K562 (cell line): ENCODE measurements around the gene ST3GAL3. TPM values are rescaled to one million over a fixed set of nuclear protein-coding genes. Genes with fewer than 3 reads are reported as not detected.

Experiments used
- ATAC-seq: fragments of 200-7000 bp; cut with Tn5 transposase; 3 replicates; pipeline ENCODE4 v1.9.1; 2020; ENCODE audit warnings: moderate library complexity
- BruUV-seq: library from RNA; stranded (reverse); fragments of 400-500 nt; replicated peaks from 2 replicates; lab custom pipeline; 2021; lab: Mats Ljungman, UMichigan
- CTCF ChIA-PET: fragments of 300-600 bp; formaldehyde crosslinking; extraction: SDS; loops from one replicate; lab custom pipeline; 2021; ENCODE audit warnings: low intra/inter-chr PET ratio; lab: Yijun Ruan, JAX
- POLR2A ChIA-PET: fragments of 300-600, 350-650 bp; sonication (Branson Sonifier 250); formaldehyde crosslinking; extraction: SDS; loops from one replicate; lab custom pipeline; 2021; ENCODE audit warnings: antibody characterized with exemption, inconsistent platforms; lab: Yijun Ruan, JAX
- DNase-seq, 4 experiments: peaks; one replicate each; pipeline versions ENCODE4 v3.0.0 to v3.0.0-alpha.2; 2011 to 2018; ENCODE audit warnings: low spot score in 3 of 4, mixed read lengths in 3 of 4; ENCODE audit errors: extremely low read depth in 1 of 4
- FAIRE-seq: peaks from 2 replicates; lab custom pipeline; 2011; peaks lifted over from hg19 to GRCh38; lab: Jason Lieb, UNC
- H2AFZ ChIP-seq: 2 replicates; pipeline ENCODE4 v1.6.0; 2011; ENCODE audit warnings: low read depth, low read length, control low read depth, inconsistent platforms
- H3K27ac ChIP-seq: fragments of 200-600 bp; 3 replicates; pipeline ENCODE4 v1.8.0; 2011; ENCODE audit warnings: low read depth, mild to moderate bottlenecking, control low read depth, inconsistent platforms, low read length, moderate library complexity, mixed read lengths; ENCODE audit errors: extremely low read depth
- H3K27me3 ChIP-seq, 2 experiments: fragments of 300-600 bp in 1 of 2; 2 replicates in 1 of 2; 3 replicates in 1 of 2; pipeline versions ENCODE4 v1.6.0 to v1.8.0; 2011; ENCODE audit warnings: inconsistent platforms in 2 of 2, low read length in 2 of 2, mild to moderate bottlenecking in 1 of 2, mixed read lengths in 1 of 2, moderate library complexity in 1 of 2; ENCODE audit not compliant: control insufficient read depth in 2 of 2, insufficient read depth in 2 of 2
- H3K36me3 ChIP-seq: fragments of 300-600 bp; 3 replicates; pipeline ENCODE4 v1.8.0; 2011; ENCODE audit warnings: mild to moderate bottlenecking, low read length, inconsistent platforms; ENCODE audit not compliant: control insufficient read depth, insufficient read depth
- H3K4me1 ChIP-seq, 2 experiments: fragments of 200-600 bp in 1 of 2; replicated peaks in 1 of 2; 2 replicates in 1 of 2; 3 replicates in 1 of 2; pipeline versions ENCODE4 v1.5.1 to v1.8.0; 2011; ENCODE audit warnings: inconsistent platforms in 2 of 2, low read length in 2 of 2, mild to moderate bottlenecking in 1 of 2, mixed read lengths in 1 of 2, moderate library complexity in 1 of 2; ENCODE audit not compliant: control insufficient read depth in 2 of 2, insufficient read depth in 2 of 2
- H3K4me2 ChIP-seq: 2 replicates; pipeline ENCODE4 v1.6.1; 2011; ENCODE audit warnings: low read length, control low read depth, inconsistent platforms, mixed read lengths; ENCODE audit not compliant: insufficient read depth
- H3K4me3 ChIP-seq: fragments of 200-600 bp; sonication (generic), shearing (Covaris generic); 2 replicates; pipeline ENCODE4 v1.5.1; 2016; ENCODE audit warnings: control low read depth, inconsistent platforms
- H3K79me2 ChIP-seq: fragments of 200-600 bp; 3 replicates; pipeline ENCODE4 v1.8.0; 2011; ENCODE audit warnings: low read length, inconsistent platforms; ENCODE audit not compliant: control insufficient read depth, insufficient read depth
- H3K9ac ChIP-seq, 2 experiments: 2 replicates each; pipeline versions ENCODE4 v1.6.0 to v1.6.1; 2011; ENCODE audit warnings: low read depth in 2 of 2, low read length in 2 of 2, control low read depth in 1 of 2, inconsistent platforms in 1 of 2, mild to moderate bottlenecking in 1 of 2, mixed read lengths in 1 of 2; ENCODE audit not compliant: insufficient read depth in 1 of 2
- H3K9me1 ChIP-seq: one replicate; pipeline ENCODE4 v1.6.0; 2011; ENCODE audit warnings: inconsistent platforms, mild to moderate bottlenecking, low read length, moderate library complexity; ENCODE audit not compliant: control insufficient read depth, insufficient read depth
- H3K9me3 ChIP-seq: replicated peaks from 2 replicates; pipeline ENCODE4 v1.5.1; 2011; ENCODE audit warnings: low read depth, low read length, inconsistent platforms; ENCODE audit not compliant: control insufficient read depth, insufficient read depth
- H4K20me1 ChIP-seq: replicated peaks from 2 replicates; pipeline ENCODE4 v1.6.1; 2011; ENCODE audit warnings: low read length, inconsistent platforms, mixed read lengths; ENCODE audit not compliant: control insufficient read depth, insufficient read depth
- CLOCK ChIP-seq: fragments of 250-450 bp; sonication (Bioruptor Pico); IDR thresholded peaks from 2 replicates; pipeline ENCODE4 v1.4.0; 2020; ENCODE audit warnings: mild to moderate bottlenecking, moderate library complexity, borderline replicate concordance
- FOSL1 ChIP-seq: fragments of 200-800 bp; sonication (Bioruptor generic); conservative IDR thresholded peaks from 2 replicates; pipeline ENCODE4 v1.6.1; 2016; ENCODE audit warnings: missing genetic modification characterization, missing compliant biosample characterization
- FUS ChIP-seq: fragments of 200-400 bp; formaldehyde crosslinking; optimal IDR thresholded peaks from 2 replicates; pipeline ENCODE3; 2017; ENCODE audit warnings: low read depth, low read length
- IRF1 ChIP-seq: sonication (generic); formaldehyde crosslinking; IDR thresholded peaks from 2 replicates; pipeline ENCODE4 v1.8.0; 2022; ENCODE audit warnings: missing genetic modification reagents, mild to moderate bottlenecking, borderline replicate concordance
- MYC ChIP-seq, 2 experiments: fragments of 250-450 bp in 1 of 2; sonication (Bioruptor Pico) in 1 of 2; IDR thresholded peaks; 2 replicates each; pipeline versions ENCODE4 v1.5.1 to v1.6.1; 2012 to 2021; ENCODE audit warnings: low read depth in 2 of 2, borderline replicate concordance in 1 of 2, improper control_type of control experiment in 1 of 2, low read length in 1 of 2, mild to moderate bottlenecking in 1 of 2, moderate library complexity in 1 of 2
- PATZ1 ChIP-seq: fragments of 250-450 bp; sonication (Bioruptor Pico); IDR thresholded peaks from 2 replicates; pipeline ENCODE4 v1.5.0; 2020; ENCODE audit warnings: mild to moderate bottlenecking, borderline replicate concordance
- SRSF7 ChIP-seq: fragments of 200-400 bp; formaldehyde crosslinking; optimal IDR thresholded peaks from 2 replicates; pipeline ENCODE3; 2017; ENCODE audit warnings: mild to moderate bottlenecking, low read depth, low read length
- ZBTB12 ChIP-seq: fragments of 250-450 bp; sonication (Bioruptor Pico); IDR thresholded peaks from 2 replicates; pipeline ENCODE4 v1.4.0; 2020
- ZNF280B ChIP-seq: fragments of 250-450 bp; sonication (Bioruptor Pico); IDR thresholded peaks from 2 replicates; pipeline ENCODE4 v1.5.1; 2021; ENCODE audit warnings: mild to moderate bottlenecking
- ZNF695 ChIP-seq: fragments of 450-650 bp; formaldehyde crosslinking; IDR thresholded peaks from 2 replicates; pipeline ENCODE4 v1.4.0; 2020; ENCODE audit warnings: mild to moderate bottlenecking, moderate library complexity
- ZNF75A ChIP-seq: fragments of 450-650 bp; formaldehyde crosslinking; IDR thresholded peaks from 2 replicates; pipeline ENCODE4 v1.4.0; 2020; ENCODE audit warnings: mild to moderate bottlenecking
- WGBS: fragments of 100-300 bp; shearing (Covaris generic); methylation state at CpG from one replicate; pipeline ENCODE4 v1.1.6; 2016; ENCODE audit warnings: low coverage, mixed read lengths; ENCODE audit not compliant: insufficient coverage; ENCODE audit errors: missing lambda C conversion rate; 5-methylcytosine and 5-hydroxymethylcytosine counted together
- in situ Hi-C: fragments of 300-500 bp; cut with MboI; formaldehyde crosslinking; loops from 4 replicates; pipeline ENCODE4 v1.15.0; 2018; ENCODE audit warnings: inconsistent platforms, mixed read lengths
- intact Hi-C: fragments of 100-400 bp; cut with micrococcal nuclease; formaldehyde crosslinking; loops from 2 replicates; pipeline ENCODE4 v1.14.2; 2022
- polyA plus RNA-seq, 8 experiments: library from polyadenylated mRNA; depleted of rRNA in 4 of 8; stranded (reverse) in 5 of 8; unstranded in 3 of 8; fragments of >200 nt; fragmentation: Nextera tagmentation in 2 of 8; fragmentation: Illumina TruSeq in 1 of 8; extraction: Ambion mirVana in 2 of 8; extraction: Trizol in 1 of 8; gene quantifications; 2 replicates each; pipeline versions ENCODE4 v1.2.1 to v1.2.3, GENCODE V29; 2011 to 2014; ENCODE audit warnings: inconsistent platforms in 1 of 8, missing spikeins in 1 of 8
- total RNA-seq, 7 experiments: library from RNA; depleted of rRNA in 6 of 7; stranded (reverse); fragments of >200 nt in 6 of 7; fragmentation: Illumina TruSeq in 2 of 7; extraction: Trizol in 2 of 7; gene quantifications; 2 replicates each; pipeline versions ENCODE4 v1.2.1 to v1.2.3, GENCODE V29; 2011 to 2021; ENCODE audit warnings: low replicate concordance in 1 of 7

Gene ST3GAL3
- total and polyA plus RNA-seq, 9 of the 15 experiments (the other 6 are each of a cell fraction or from before 2014, with no cell fraction given): 1.2 to 18.9 (median 11.0) TPM

GRCh38 chr1:43708002-43708410, 670 bp downstream of the ST3GAL3 start (continued):
- TF ChIP-seq ZNF75A (CRISPR knock-in tag) (peak; percentile 77), MYC (IDR thresholded peaks at IDR 0.05; ENCODE audit: low read depth, low read length) (no peak), MYC (CRISPR knock-in tag; IDR thresholded peaks at IDR 0.05; ENCODE audit: borderline replicate concordance, low read depth) (0 out of 2 replicates have a peak, but pooled peaks have one; percentile 56), ZNF695 (CRISPR knock-in tag) (0 out of 2 replicates have a peak, but pooled peaks have one; percentile 17)

GRCh38 chr1:43711049-43711448, 3.7 kb downstream of the ST3GAL3 start:
- in situ Hi-C loops (no loop called here), intact Hi-C loops (no loop called here)
- peak in 1 of 4 experiments; percentile 7 for DNase-seq
- TF ChIP-seq CLOCK (CRISPR knock-in tag) (no peak), SRSF7 (no peak), ZBTB12 (CRISPR knock-in tag) (peak; percentile 25; the same call in 1 of the 2 replicates), IRF1 (CRISPR knock-in tag) (0 out of 2 replicates have a peak, but pooled peaks have one; percentile 27), FOSL1 (peak; percentile 70), FUS (no peak), PATZ1 (CRISPR knock-in tag) (no peak), ZNF280B (CRISPR knock-in tag) (no peak)

More at GRCh38 chr1:43711049-43711448, 3.7 kb downstream of the ST3GAL3 start:
- POLR2A ChIA-PET: interaction anchor here (0.6 to 1.2 kb wide), 3 partner anchors 23 to 59 kb away, joined by 3 read pairs; no protein-coding TSS in a partner anchor
- Histone ChIP-seq H3K36me3 (peaks cover 41% of the 10 kb centered on the region; the same call in 2 of the 3 replicates), H3K4me3 (no peak overlapping the region), H2AFZ (no peak overlapping the region), H3K9me3 (no peaks in the 10 kb centered on the region), H3K27ac (no peak overlapping the region), H4K20me1 (no peaks in the 10 kb centered on the region), H3K9ac (no peak overlapping the region), H3K79me2 (peaks cover 55% of the 10 kb centered on the region), H3K27me3 (no peaks in the 10 kb centered on the region), H3K9me1 (peaks cover under 1% of the 10 kb centered on the region), H3K4me1 (peaks cover 13 to 16% of the 10 kb centered on the region in 2 experiments), H3K4me2 (no peak overlapping the region)
- CTCF ChIA-PET: no interaction called here
- 90% methylated on average over 2 of the region's 2 CpGs for WGBS
- FAIRE-seq (no peak), ATAC-seq (no peak)
- BruUV-seq: no TSS peak
